ENCODE measurements around the gene DHODH.
"Not testable (repeated sequence)": the region's sequence is repeated elsewhere in the genome, so short reads cannot be mapped to it uniquely, and the experiment has no call there.

DHODH gene

DNA sequence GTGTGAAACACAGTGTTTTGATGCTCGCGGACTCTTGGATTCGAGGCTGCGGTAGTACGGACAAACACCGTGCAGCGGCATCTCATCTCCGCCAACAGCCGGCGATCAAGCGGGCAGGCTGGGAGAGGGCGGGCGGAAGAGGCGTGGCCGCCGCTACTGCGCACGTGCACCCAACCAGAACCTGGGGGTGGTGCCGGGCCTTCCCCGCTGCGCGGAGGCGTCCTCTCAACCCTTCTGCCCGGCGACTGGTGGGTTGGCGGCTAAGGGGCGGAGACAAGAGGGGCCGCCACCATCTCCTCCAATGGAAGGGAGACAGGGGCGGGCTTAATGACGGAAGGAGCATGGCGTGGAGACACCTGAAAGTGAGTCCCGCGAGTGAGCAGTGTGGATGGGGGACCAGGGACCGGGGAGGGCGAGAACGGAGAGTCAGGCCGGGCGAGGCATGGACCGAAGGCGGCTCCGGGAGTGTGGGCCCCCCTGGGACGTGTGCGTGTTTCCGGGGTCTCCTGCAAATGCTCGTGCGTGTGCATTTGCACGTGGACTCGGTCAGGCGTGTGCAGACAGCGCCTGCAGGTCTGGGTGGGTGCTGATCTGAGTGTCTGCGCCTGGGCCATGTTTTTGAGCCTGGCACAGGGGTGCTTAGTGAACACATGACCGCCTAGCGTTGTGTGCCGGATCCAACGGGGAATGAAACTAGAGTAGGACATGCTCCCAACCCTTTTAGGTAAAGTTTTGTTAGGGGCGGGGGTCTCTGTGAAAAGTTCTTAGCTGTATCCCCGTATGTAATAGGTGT lies at the start of gene DHODH:
TSS of gene DHODH (plus strand) at position 321 of the 793 bp plus-strand sequence. CDS start at position 342, 21 bp downstream.
- H3K9me3 Mint-ChIP-seq (ENCODE audit: low read depth) = no peaks in the 10 kb centered on the region
- peaks cover 23% of the 10 kb centered on the region for H3K4me1 Mint-ChIP-seq (ENCODE audit: low read depth)
- H3K36me3 Mint-ChIP-seq = peaks cover 6% of the 10 kb centered on the region
- H3K4me3 Mint-ChIP-seq = peak within 1 kb of the TSS; percentile 97
- no peaks in the 10 kb centered on the region for H3K27me3 Mint-ChIP-seq
- peak within 1 kb of the TSS; percentile 99 for H3K27ac Mint-ChIP-seq

DNA sequence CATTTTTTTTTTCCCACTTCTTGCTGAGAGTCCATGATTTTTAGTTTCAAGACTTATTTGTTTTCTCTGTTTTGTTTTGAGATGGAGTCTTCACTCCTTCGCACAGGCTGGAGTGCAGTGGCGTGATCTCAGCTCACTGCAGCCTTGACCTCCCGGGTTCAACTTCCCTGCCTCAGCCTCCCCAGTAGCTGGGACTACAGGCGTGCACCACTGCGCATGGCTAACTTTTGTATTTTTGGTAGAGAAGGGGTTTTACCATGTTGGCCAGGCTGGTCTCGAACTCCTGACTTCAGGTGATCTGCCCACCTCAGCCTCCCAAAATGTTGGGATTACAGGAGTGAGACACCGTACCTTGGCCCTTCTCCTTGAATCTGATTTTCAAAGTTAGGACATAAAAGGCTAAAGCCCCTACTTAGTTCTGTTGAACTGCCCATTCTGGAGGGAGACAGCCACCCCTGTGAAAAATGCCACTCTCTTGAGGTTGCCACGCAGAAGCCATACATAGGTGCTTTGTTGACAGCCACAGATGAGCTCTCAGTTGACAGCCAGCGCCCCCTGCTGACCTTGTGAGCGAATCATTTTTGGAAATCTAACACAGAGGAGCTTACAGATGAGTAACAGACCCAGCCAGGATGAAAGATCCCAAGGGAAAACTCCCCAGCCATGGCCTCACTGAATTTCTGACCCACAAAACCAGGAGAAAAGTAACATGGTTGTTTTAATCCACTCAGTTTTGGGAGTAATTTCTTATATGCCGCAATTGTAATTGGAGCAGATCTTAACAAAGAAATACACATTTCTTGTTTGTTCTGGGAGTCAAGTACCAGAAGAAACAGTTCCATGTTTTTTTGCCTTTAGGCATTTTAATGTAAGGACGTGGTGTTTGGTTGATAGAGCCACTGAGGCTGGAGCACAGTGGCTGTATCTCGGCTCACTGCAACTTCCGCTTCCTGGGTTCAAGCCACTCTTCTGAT lies 47.2 kb upstream of the DHODH start:
- Mint-ChIP-seq H3K36me3 (no peaks in the 10 kb centered on the region), H3K9me3 (ENCODE audit: low read depth) (no peaks in the 10 kb centered on the region), H3K27ac (no peak overlapping the region), H3K4me3 (no peak overlapping the region), H3K27me3 (no peaks in the 10 kb centered on the region), H3K4me1 (ENCODE audit: low read depth) (peaks cover 5% of the 10 kb centered on the region)

DNA sequence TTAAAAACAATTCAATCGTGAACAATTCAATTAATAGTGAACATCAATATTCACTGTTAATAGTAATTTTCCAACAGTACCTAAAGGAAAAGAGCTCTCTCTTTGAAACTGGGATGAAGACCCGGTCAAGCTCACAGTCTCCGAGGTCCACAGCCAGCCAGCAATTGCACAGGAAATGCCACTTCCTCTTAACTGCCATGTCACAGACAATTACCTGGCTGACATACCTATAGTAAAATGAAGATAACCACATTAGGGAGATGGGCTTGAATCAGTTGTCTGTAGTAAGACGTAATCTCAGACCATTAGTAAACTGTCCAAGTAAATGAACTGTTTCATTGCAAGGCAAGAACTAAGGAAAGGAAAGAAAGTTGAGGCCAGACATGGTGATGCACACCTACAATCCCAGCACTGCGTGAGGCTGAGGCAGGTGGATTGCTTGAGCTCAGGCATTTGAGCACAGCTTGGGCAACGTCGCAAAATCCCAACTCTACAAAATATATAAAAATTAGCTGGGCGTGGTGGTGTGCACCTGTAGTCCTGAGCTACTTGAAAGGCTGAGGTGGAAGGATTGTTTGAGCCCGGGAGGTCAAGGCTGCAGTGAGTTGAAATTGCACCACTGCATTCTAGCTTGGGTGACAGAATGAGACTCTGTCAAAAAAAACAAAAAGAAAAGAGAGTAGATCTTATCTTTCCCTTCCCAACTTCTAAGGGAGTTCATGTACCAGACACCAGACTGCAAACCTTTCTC lies 45.2 kb upstream of the DHODH start:
- no peaks in the 10 kb centered on the region for H3K9me3 Mint-ChIP-seq (ENCODE audit: low read depth)
- no peak overlapping the region for H3K4me3 Mint-ChIP-seq
- no peak overlapping the region for H3K27ac Mint-ChIP-seq
- no peaks in the 10 kb centered on the region for H3K27me3 Mint-ChIP-seq
- H3K4me1 Mint-ChIP-seq (ENCODE audit: low read depth) = no peaks in the 10 kb centered on the region
- H3K36me3 Mint-ChIP-seq = no peaks in the 10 kb centered on the region

DNA sequence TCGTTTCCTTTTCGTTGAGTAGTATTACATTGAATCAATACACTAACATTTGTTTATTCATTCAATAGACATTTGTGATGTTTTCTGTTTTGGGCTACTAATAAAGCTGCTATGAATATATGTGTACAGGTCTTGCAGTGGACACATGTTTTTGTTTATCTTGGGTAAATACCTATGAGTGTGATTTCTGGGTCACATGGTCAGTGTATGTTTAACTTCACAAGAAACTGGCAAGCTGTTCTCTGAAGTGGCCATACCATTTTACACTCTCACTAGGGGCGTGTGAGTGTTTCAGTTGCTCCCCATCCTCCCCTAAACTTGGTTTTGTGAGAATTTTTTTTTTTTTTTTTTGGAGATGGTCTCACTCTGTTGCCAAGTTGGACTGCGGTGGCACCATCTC lies 43.3 kb upstream of the DHODH start:
- H3K27me3 Mint-ChIP-seq = no peaks in the 10 kb centered on the region

DNA sequence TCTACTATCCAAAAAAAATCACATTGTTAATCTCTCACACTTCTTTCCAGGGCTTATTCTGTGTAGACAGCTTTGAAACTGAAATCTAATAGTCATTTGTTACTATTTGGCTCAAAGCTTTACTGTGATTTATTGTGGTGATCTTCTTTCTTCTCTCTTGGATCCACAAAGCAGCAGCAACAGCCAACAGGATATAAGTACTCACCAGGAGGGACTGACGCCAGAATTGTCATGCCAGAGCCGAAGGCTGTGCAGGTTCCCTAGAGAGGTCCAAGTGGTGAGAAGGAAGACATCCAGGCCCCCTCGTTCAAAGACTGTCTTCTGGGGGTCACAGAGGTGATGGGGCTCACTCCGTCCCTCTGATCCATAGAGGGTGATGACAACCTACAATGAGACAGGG lies 41.6 kb upstream of the DHODH start:
- Mint-ChIP-seq H3K4me1 (ENCODE audit: low read depth) (no peaks in the 10 kb centered on the region), H3K4me3 (no peak overlapping the region), H3K27ac (no peak overlapping the region), H3K9me3 (ENCODE audit: low read depth) (no peaks in the 10 kb centered on the region), H3K27me3 (no peaks in the 10 kb centered on the region), H3K36me3 (no peaks in the 10 kb centered on the region)

More for the DNA sequence above, 43.3 kb upstream of the DHODH start:
- H3K36me3 Mint-ChIP-seq = no peaks in the 10 kb centered on the region
- no peak overlapping the region for H3K4me3 Mint-ChIP-seq
- H3K9me3 Mint-ChIP-seq (ENCODE audit: low read depth) = no peaks in the 10 kb centered on the region
- H3K27ac Mint-ChIP-seq = no peak overlapping the region
- no peaks in the 10 kb centered on the region for H3K4me1 Mint-ChIP-seq (ENCODE audit: low read depth)

DNA sequence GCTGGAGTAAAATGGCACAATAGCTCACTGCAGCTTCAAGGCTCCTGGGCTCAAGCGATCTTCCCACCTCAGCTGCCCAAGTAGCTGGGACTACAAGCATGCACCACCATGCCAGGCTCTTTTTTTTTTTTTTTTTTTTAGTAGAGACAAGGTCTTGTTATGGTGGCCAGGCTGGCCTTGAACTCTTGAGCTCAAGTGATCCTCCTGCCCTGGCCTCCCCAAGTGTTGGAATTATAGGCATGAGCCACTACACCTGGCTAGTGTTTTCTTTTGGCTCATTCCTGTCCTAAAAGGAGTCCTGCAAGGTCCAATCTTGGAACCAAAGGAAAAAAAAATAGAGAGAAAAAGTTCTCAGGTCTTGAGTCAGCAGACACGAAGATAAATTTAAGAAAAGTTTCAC lies 39.2 kb upstream of the DHODH start:
- no peaks in the 10 kb centered on the region for H3K9me3 Mint-ChIP-seq (ENCODE audit: low read depth)
- no peaks in the 10 kb centered on the region for H3K27me3 Mint-ChIP-seq
- H3K4me3 Mint-ChIP-seq = no peak overlapping the region
- H3K27ac Mint-ChIP-seq = no peak overlapping the region
- no peaks in the 10 kb centered on the region for H3K36me3 Mint-ChIP-seq
- H3K4me1 Mint-ChIP-seq (ENCODE audit: low read depth) = no peaks in the 10 kb centered on the region

DNA sequence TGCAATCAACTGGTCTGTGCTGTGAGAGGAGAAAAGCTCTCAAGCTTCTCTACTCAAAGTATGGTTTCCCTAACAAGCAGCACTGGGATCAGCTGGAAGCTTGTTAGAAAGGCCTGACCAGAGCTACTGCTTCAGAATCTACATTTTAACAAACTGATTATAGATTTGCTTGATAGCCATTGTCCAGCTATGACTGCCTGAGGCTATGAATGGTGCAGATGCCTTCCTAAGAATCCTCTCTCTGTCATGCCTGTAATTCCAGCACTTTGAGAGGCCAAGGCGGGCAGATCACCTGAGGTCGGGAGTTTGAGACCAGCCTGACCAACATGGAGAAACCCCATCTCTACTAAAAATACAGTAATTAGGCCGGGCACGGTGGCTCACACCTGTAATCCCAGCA lies 37.0 kb upstream of the DHODH start:
- no peak overlapping the region for H3K4me3 Mint-ChIP-seq
- no peak overlapping the region for H3K27ac Mint-ChIP-seq
- no peaks in the 10 kb centered on the region for H3K4me1 Mint-ChIP-seq (ENCODE audit: low read depth)

DNA sequence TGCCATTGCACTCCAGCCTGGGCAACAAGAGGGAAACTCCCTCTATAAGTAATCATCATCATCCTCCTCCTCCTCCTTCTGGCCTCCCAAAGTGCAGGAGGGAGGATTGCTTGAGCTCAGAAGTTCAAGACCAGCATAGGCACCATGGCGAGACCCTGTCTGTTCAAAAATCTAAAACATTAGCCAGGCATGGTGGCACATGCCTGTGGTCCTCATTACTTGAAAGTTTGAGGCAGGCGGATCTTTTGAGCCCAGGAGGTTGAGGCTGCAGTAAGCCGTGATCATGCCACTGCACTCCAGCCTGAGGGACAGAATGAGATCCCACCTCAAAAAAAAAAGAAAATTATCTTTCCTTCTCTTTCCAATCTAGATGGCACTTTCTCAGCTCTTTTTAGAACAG lies 36.2 kb upstream of the DHODH start:
- Mint-ChIP-seq H3K36me3 (no peaks in the 10 kb centered on the region), H3K9me3 (ENCODE audit: low read depth) (no peaks in the 10 kb centered on the region), H3K27me3 (no peaks in the 10 kb centered on the region), H3K27ac (no peak overlapping the region), H3K4me3 (no peak overlapping the region), H3K4me1 (ENCODE audit: low read depth) (no peaks in the 10 kb centered on the region)

More for the DNA sequence above, 37.0 kb upstream of the DHODH start:
- Mint-ChIP-seq H3K36me3 (no peaks in the 10 kb centered on the region), H3K9me3 (ENCODE audit: low read depth) (no peaks in the 10 kb centered on the region), H3K27me3 (no peaks in the 10 kb centered on the region)

DNA sequence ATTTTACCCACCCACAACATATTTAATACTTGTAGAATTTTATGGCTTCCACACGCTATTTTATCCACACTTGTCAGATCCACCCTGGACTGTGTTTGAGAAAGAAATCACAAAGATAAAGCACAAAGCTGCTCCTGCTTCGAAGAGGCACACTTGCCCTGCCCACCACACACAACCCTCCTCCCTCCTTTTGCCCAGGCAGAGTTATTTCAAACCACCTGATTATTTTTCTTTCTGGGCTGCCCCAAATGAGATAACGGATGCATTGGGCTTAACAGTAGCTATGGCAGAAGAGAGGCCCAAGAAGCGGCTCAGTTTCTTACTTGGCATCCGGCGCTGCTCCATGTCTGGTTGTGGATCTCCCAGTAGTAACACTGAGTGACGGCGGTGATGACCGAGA lies 35.5 kb upstream of the DHODH start:
- Mint-ChIP-seq H3K9me3 (ENCODE audit: low read depth) (no peaks in the 10 kb centered on the region), H3K4me1 (ENCODE audit: low read depth) (no peaks in the 10 kb centered on the region), H3K36me3 (no peaks in the 10 kb centered on the region), H3K4me3 (no peak overlapping the region), H3K27me3 (no peaks in the 10 kb centered on the region), H3K27ac (no peak overlapping the region)

DNA sequence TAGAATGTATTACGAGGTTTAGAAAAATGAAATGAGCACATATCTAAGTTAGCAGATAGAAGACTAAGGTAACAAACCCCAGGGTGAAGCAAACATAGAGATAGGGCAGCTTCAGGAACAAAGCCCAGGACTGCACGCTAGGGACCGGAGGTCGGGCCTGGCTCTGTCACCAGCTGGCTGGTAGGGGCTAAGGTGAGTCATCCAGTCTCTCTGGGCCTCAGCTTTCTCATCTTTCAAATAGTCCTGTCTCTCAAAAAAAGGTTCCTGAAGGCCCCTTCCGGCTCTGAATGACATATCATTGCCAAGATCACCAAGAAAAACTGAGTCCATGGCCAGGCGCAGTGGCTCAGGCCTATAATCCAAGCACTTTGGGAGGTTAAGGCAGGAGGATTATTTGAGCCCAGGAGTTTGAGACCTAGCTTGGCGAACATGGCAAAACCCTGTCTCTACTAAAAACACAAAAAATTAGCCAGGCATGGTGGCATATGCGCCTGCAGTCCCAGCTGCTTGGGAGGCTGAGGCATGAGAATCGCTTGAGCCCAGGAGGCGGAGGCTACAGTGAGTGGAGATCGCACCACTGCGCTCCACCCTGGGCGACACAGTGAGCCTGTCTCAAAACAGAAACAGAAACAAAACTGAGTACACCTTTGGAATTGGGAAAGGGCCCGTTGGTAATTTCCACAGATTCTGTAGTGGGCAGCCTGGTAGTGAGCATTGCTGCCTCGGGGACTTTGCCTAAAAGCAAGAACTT lies 34.3 kb upstream of the DHODH start:
- no peak overlapping the region for H3K4me3 Mint-ChIP-seq

DNA sequence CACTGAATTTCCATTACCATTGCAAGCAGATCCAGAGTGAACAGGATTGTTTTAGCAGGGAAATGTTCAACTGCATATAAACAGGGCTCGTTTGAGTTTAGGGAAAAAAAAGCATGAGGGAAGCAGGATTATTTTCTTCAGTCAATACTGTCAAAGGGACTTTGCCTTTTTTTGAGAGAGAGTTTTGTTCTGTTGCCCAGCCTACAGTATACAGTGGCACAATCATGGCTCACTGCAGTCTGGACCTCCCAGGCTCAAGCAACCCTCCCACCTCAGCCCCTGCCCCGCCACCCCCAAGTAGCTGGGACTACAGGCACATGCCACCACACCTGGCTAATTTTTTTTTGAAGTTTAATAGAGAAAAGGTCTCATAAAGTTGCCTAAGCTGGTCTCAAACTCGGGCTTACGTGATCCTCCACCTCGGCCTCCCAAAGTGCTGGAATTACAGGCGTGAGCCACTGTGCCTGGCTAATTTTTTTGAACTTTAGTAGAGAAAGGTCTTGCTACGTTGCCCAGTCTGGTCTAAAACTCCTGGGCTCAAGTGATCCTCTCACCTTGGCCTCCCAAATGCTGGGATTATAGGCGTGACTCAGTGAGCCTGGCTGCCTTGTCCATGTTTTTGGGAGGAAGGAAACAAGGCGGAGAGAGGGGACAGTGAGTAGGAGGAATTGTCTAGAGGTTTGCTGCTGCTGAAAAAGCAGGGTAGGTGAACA lies 23.1 kb upstream of the DHODH start:
- no peaks in the 10 kb centered on the region for H3K36me3 Mint-ChIP-seq
- no peak overlapping the region for H3K27ac Mint-ChIP-seq
- H3K9me3 Mint-ChIP-seq (ENCODE audit: low read depth) = no peaks in the 10 kb centered on the region
- H3K4me1 Mint-ChIP-seq (ENCODE audit: low read depth) = no peaks in the 10 kb centered on the region
- H3K4me3 Mint-ChIP-seq = no peak overlapping the region
- peaks cover 14% of the 10 kb centered on the region for H3K27me3 Mint-ChIP-seq

More for the DNA sequence above, 34.3 kb upstream of the DHODH start:
- no peak overlapping the region for H3K27ac Mint-ChIP-seq
- H3K9me3 Mint-ChIP-seq (ENCODE audit: low read depth) = no peaks in the 10 kb centered on the region
- no peaks in the 10 kb centered on the region for H3K4me1 Mint-ChIP-seq (ENCODE audit: low read depth)
- H3K27me3 Mint-ChIP-seq = no peaks in the 10 kb centered on the region
- no peaks in the 10 kb centered on the region for H3K36me3 Mint-ChIP-seq

DNA sequence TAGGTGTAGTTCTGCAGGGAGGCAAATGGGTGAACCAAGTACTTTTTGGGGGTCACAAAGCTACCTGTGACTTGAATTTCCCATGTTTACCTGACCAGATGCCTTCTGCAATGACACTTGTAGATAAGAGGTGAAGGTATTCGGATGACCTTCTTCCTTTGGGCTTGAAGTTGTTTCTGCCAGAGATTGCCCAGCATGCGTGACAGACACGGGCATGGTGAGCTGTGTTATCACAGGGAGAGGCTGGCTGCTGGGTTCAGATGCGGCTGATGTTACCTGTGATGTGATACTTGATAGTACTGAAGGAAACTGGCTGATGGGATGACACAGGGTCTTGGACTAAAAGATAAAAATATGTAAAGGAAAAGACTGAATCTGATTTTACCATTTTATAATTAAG lies 22.4 kb upstream of the DHODH start:
- Mint-ChIP-seq H3K27me3 (peaks cover 11% of the 10 kb centered on the region), H3K36me3 (no peaks in the 10 kb centered on the region), H3K4me3 (no peak overlapping the region), H3K9me3 (ENCODE audit: low read depth) (no peaks in the 10 kb centered on the region), H3K4me1 (ENCODE audit: low read depth) (no peaks in the 10 kb centered on the region), H3K27ac (no peak overlapping the region)

DNA sequence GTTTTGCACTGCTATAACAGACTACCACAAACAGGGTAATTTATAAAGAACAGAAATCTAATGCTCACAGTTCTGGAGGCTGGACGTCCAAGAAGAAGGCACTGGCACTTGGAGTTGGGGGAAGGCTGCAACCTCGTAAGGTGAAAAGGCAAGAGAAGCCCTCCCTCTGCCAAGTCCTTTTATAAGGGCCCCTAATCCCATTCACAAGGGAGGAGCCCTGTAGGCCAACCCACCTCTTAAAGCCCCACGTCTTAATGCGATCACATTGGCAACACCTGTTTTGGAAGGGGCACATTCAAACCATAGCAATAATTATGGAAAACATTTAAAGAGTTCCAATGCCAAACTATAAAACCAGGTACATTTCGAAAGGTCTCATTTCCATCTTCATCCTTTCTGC lies 13.5 kb upstream of the DHODH start:
- Mint-ChIP-seq H3K4me1 (ENCODE audit: low read depth) (peaks cover 4% of the 10 kb centered on the region), H3K9me3 (ENCODE audit: low read depth) (no peaks in the 10 kb centered on the region), H3K36me3 (no peaks in the 10 kb centered on the region), H3K27me3 (peaks cover 12% of the 10 kb centered on the region), H3K4me3 (no peak overlapping the region), H3K27ac (no peak overlapping the region)

DNA sequence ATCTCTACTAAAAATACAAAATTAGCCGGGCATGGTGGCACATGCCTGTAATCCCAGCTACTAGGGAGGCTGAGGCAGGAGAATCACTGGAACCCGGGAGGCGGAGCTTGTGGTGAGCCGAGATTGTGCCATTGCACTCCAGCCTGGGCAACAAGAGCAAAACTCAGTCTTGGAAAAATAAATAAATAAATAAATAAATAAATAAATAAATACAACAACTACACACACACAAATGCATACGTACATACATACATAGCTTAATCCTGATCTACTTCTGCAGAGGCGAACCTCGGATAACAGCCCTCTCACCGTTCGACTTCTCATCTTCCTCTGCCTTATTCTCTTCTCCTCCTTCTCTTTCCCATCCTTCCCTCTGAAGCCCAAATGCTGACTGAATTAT lies 11.0 kb upstream of the DHODH start:
- H3K4me3 Mint-ChIP-seq; H3K36me3 Mint-ChIP-seq; H3K9me3 Mint-ChIP-seq (ENCODE audit: low read depth); H3K27ac Mint-ChIP-seq; H3K4me1 Mint-ChIP-seq (ENCODE audit: low read depth): not testable (repeated sequence)
- H3K27me3 Mint-ChIP-seq = peaks cover 12% of the 10 kb centered on the region

Data from activated naive CD8-positive, alpha-beta T cell (primary cell).